Measurements from ENCODE around the gene ZBTB43. TPM values are rescaled to one million over a fixed set of nuclear protein-coding genes. Genes with fewer than 3 reads are reported as not detected.

The ZBTB43 gene
- total and polyA plus RNA-seq, 10 of the 15 experiments (the other 5 are each of a cell fraction or from before 2014, with no cell fraction given) = 2.4 to 19.3 (median 8.7) TPM

DNA sequence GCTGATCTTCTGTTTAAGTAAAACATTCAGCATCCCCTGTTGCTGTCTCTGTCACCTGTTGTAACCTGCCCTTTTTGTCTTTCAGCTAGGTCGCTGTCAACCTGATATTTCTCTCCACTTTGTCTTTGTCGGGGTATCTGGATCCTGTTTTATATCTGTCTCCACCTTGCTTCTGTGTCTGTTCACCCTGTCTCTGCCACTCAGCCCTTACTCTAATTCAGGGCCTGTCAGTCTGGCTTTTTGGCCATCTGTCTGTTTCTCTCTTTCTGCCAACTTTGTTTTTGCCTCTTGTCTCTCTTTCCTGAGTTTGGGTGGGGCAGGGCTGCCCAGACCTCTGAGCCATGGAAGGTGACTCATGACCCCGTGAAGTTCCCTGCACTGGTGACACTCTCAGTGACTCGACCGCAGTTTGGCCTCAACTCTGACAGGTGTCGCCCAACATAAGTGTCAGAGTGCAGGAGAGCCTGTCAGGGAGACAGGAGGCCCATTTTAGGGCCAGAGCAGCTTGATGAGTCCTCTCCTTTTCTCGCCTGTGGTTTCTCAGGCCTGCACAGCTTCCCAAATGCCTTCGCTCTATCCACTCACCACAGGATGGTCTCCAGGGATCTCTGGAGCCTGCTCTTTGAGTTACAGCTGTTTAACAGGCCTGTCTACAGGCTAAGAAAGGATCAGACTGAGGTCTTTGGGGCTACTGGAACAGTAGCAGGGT, 868 bp downstream of the ZBTB43 start (continued):
- TF ChIP-seq RELB (IDR thresholded peaks at IDR 0.05; ENCODE audit: low read depth) (peak; percentile 73), NBN (IDR thresholded peaks at IDR 0.05) (peak; percentile 83), TCF3 (IDR thresholded peaks at IDR 0.05; ENCODE audit: borderline replicate concordance, insufficient read depth, low read depth, low read length) (no peak), KAT2A (conservative IDR thresholded peaks at IDR 0.05; ENCODE audit: control insufficient read depth, low read depth, low read length) (no peak), USF1 (IDR thresholded peaks at IDR 0.05; ENCODE audit: borderline replicate concordance, extremely low read length, insufficient read depth, low read depth, low read length) (no peak), BMI1 (IDR thresholded peaks at IDR 0.05; ENCODE audit: borderline replicate concordance) (no peak), JUND (IDR thresholded peaks at IDR 0.05; ENCODE audit: low read depth, low read length) (no peak), ASH2L (IDR thresholded peaks at IDR 0.05; ENCODE audit: borderline replicate concordance, low read depth) (no peak), NRF1 (conservative IDR thresholded peaks at IDR 0.05; ENCODE audit: low read depth, low read length) (no peak), MTA2 (IDR thresholded peaks at IDR 0.05; ENCODE audit: low read depth) (peak; percentile 40; the same call in 1 of the 2 replicates), NR2F1 (conservative IDR thresholded peaks at IDR 0.05) (peak; percentile 91), TCF12 (IDR thresholded peaks at IDR 0.05; ENCODE audit: low read depth, low read length) (peak; percentile 49; the same call in 1 of the 2 replicates), MEF2B (IDR thresholded peaks at IDR 0.05; ENCODE audit: partially characterized antibody, poor library complexity, severe bottlenecking) (no peak), RUNX3 (IDR thresholded peaks at IDR 0.05; ENCODE audit: low read length) (peak; percentile 90), NFIC (IDR thresholded peaks at IDR 0.05; ENCODE audit: low read depth, low read length) (no peak), SIN3A (IDR thresholded peaks at IDR 0.05; ENCODE audit: low read depth, low read length) (peak; percentile 69; the same call in 1 of the 2 replicates), ATF7 (IDR thresholded peaks at IDR 0.05; ENCODE audit: low read depth) (peak; percentile 70), ZBED1 (IDR thresholded peaks at IDR 0.05; ENCODE audit: borderline replicate concordance) (no peak), SKIL (IDR thresholded peaks at IDR 0.05; ENCODE audit: low read depth, poor library complexity, severe bottlenecking) (peak; percentile 64), E2F8 (IDR thresholded peaks at IDR 0.05; ENCODE audit: low read depth, partially characterized antibody) (peak; percentile 10), SMC3 (IDR thresholded peaks at IDR 0.05; ENCODE audit: borderline replicate concordance, low read length) (peak; percentile 17; the same call in 1 of the 2 replicates), CREM (IDR thresholded peaks at IDR 0.05; ENCODE audit: low read depth) (peak; percentile 95), SMARCA5 (IDR thresholded peaks at IDR 0.05) (0 out of 2 replicates have a peak, but pooled peaks have one; percentile 53)
